Muscle of back (tissue), 11 donors: ENCODE measurements around the gene ATXN7L1. TPM values are rescaled to one million over a fixed set of nuclear protein-coding genes. Genes with fewer than 3 reads are reported as not detected.

Experiments used
- DNase-seq, 3 donors: peaks; one replicate each; pipeline versions ENCODE4 v3.0.0 to v3.0.0-alpha.2; 2013
- polyA plus RNA-seq, 10 donors: library from polyadenylated mRNA; unstranded; fragments of 120-200 nt; gene quantifications; one replicate each; pipeline ENCODE4 v1.2.1, GENCODE V29; 2013; ENCODE audit not compliant: insufficient read length in 10 of 10

Gene ATXN7L1
- polyA plus RNA-seq, 10 donors = 5.1 to 9.1 (median 6.0) TPM

DNA sequence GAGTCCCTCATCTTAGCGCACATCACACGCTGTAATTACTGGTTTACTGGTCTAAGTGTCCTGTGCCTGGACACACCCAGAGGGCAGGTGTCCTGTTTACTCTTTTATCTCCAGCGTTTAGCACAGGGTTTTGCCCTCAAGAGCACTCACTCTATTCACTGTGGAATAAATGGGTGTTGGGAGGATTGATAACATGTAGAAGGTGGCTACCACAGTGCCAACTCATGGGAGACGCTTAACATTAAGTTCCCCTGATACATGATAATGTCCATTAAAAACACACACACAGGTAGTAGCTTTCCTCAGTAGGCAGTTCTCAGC lies 199.0 kb downstream of the ATXN7L1 start:
- no peak for DNase-seq

DNA sequence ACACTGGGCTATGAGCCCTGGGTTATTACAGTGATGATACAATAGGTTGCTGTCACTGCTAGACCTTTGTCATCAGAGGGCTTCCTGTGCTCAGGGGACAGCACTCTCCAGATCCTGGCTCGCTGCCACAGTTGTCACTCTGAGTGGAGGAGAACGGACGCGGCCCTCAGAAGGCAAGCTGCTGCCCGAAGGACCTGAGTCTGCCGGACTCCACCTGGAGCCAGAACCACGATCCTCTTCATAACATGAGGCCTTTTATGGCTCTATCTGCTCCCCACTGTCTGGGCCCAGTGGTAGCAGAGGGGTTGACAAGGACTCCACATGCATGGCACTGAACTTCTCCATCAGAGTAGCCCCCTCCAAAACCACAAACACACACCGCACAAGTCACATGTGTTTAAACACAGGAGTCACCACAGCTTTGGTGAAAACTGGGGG lies 200.4 kb downstream of the ATXN7L1 start:
- no peak for DNase-seq

DNA sequence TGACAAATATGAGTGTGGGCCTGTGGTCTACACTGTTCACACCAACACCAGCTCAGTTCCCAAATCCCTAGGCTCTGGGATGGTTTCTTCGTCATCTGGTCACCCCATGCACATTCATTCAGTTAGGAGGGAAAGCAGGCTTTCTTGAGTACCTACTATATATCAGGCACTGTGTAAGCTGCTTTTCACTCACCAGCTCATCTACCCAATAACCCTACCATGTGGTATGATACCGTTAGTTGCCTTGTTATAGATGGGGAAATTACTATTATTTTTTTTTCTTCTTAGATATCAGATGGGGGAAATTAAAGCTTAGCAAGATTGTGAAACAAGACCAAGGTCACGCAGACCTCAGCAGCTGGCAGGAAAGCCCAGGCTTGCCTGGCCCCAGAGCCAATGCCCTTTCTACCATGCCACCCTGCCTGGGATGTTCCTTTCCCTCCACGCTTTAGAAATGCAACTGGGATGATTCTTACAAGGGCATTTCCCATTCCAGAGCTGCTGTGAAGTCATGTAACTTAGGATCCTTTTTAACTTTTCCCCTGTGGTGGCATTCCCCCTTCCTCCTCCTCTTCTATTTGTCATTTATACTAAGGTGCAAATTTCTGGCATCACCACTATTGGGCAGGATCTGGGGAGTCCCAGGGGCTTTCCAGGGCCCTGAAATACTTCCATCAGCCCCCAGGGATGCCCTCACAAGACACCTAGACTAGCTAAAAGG lies 202.0 kb downstream of the ATXN7L1 start:
- DNase-seq = no peak

DNA sequence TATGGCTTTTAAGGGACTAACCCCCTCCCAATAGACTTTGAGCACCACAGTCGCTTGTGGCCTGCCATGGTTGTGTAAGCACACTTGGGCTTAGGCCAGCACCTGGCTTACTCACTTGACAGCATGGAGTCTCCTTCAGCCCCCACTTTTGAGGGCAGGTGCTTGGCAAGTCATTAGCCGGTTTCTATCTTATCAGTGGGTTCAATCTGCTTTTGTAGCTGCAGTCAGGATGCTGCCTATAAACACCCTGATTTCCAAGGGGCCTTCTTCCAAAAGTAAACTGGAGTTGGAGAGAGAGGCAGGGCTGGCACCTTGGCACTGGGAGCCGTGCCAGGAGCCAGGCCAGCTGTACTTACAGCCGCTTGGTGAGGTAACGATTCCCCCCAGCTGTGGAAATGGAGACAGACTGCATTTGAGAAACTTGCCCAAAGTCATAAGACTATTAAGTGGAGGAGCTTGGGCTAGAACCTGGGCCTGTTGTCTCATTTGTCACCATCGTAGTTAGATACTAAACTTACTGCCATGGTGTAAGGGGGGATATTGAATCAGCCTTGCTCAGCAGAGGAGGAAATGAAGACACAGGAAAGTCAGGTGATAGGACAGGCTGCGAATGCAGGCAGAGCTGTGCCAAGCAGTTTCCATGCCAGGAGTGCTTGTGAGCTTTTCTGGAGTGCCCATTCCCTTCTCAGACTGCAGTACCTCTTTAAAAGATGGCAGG lies 202.9 kb downstream of the ATXN7L1 start:
- no peak for DNase-seq

DNA sequence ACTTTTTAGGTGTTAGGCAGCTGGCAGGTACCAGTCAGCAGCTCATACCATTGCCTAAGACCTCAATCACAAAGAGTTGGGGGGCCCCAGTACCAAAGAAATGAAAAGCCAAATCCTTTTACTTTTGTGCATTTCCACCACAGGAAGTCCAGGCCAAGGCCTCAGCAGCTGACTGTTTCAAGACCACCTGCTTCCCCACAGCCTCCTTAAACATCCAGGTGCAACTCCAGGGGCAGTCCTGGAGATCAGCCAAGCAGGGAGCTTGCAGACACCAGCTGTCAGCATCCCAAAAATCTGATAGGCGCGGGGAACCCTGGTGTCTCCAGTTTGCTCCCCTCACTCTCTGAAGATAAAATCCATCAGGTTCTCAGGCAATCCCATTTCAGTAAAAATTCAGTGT lies 203.6 kb downstream of the ATXN7L1 start:
- DNase-seq = no peak

DNA sequence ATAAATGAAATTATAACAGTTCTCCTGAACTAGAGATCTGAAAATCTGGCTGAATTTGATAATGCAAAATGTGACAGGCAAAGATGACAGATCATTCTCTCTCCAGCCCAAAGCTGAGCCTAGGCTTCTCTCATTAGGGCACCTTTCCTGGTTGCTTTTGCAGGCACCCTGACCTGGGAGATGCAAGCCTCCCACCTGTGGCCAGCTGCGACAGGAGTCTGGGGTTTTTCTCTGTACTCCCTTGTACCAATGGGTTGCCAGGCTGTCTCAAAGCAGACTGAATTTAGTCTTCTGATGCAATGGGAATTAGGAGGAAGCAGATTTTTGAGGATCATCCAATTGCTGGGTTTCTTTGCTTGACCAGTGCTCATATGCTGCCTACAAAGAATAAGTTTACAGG lies 210.1 kb downstream of the ATXN7L1 start:
- DNase-seq = no peak

DNA sequence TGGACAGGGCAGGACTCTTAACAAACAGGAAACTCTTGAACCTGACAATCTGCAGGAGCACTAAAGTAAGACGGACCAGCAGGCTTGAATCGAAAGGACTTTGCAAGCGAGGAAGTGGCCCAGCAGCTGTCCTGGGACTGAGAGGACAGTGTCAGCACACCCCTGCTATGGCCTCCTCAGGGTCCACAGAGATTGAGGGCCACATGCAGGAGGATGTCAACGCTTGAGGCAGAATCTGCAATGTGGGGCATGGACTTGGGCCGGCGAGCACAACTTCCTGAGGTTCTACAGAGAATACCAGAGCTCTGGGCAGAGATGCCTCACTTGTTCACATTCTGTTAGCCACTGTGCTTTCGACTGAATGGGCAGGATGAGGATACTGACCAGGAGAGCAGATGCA lies 210.7 kb downstream of the ATXN7L1 start:
- no peak for DNase-seq

DNA sequence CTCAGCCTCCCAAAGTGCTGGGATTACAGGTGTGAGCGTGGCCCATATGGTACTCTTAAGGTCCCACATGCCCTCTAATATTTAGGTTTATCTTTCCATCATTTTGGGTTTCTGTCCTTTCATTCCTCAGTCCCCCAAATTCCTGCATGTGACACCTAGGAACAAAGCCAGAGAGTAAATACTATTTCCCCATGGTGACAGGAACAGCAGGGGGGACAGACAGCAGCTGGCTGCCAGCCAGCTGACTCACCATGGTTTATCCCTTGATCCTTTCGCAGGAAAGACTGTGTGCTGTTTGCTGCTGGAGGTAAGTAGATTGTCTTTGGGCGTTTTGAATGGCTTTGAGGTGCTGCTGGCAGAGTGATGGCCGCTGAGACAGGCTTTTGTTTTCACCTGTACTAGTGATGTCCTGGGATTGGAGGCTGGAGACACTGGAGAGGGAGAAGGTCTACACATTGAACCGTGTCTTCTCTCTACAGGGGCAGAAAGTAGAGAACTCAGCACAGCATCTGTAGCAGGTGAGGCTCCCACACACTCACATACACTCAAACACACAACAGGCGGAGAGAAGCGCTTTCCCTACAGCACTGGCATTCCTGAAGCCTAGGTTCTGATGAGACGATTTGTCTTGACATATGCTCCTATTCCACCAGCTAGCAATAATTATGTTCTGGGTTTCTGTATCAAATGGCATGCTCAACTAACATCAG lies 211.4 kb downstream of the ATXN7L1 start:
- no peak for DNase-seq

DNA sequence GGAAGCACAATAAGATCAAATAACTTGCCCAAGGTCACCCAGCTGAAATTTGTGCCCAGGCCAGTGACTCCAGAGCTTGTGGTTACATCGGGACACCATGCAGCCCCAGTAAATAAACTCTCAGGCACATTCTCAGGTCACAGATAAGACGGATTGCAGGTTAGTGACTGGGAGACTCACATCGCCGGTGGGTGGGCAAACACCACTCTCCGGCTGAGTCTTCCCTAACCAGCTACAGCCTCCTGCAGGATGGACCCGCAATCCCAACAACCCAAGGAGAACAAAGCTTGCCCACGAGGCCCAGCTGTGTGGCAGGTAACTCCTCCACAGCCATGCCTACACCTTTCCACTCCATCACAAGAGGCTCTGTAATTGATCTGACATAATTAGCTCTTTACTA lies 213.4 kb downstream of the ATXN7L1 start:
- DNase-seq = no peak

DNA sequence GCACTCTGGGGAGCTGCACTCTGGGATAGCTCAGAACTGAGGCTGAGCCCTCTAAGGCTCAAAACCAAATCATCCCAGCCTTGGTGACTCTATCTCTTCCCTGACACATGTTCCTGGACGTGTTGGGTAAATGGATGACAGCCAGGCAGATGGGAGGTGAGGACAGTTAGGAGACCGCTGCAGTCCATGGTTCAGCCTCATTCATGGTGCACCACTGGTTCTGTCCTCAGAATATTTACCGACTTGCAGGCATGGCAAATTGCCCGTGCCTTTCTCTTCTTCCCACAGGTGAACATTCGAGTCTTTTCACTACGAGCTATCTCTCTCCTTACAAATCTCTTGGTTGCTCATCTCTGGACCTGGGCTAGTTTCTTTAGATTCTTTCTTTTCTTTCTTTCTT lies 214.8 kb downstream of the ATXN7L1 start:
- no peak for DNase-seq

DNA sequence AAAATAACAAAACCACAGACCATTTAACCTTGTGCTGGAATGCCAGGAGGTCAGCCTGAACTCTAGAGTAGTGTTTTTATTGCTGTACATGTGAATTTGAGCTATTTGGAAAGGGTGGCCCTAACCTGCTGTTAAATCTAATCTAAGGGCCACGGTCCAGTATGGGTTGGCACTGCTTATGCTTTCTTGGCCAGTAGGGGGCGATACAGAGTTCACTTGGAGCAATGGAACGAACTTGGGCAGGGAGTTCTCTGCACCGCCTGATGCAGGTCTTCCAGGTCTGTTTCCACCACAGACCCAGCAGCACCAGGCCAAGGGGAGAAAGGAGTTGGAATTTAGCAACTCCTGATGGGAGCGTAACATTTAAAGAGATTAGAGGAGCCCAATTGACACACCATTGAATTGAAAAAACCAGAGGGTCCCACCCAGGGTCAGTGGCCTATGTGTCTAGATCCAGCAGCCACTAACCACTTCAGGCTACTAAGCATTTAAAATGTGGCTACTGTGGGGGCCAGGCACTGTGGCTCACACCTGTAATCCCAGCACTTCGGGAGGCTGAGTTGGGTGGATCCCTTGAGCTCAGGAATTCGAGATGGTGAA lies 219.4 kb downstream of the ATXN7L1 start:
- no peak for DNase-seq

DNA sequence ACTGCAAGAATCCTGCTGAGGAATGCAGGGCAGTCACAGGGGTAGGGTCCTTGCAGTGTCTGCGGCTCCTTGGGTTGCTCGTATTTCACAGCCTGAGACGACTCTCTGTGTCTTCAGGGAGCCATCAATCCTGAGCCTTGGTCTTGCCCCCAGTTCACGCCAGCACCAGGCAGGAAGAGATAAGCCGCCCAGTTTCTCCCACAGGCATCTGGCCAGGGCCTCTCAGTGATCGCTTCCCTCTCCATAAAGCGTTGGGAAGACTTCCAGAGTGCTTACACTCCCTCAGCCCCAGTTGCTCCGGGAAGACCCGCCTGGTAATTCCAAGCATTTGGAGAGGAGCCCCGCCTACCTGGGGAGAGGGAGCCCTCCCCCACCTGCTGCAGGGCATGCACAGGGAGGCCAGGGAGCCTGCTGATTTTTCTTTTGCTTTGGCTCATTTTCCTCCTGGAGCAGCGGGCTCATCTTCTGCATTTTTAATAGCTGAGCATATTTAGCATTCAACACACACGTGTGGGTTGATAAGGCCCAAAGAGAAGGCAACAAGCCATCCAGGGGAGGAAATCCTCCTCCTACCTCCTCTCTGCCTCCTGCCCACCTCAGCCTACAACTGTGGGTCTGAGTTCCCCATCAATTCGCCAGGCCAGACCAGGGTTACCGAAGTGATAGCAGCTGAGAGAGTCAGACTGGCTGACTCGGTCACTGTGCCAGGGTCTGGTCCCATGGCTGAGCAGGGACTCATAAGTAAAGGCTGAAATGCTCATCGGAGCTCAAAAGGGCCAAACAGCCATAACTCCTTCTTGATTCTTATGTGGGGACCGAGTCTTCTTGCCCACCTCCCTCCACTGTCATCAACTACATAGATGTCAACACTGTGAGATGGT lies 220.7 kb downstream of the ATXN7L1 start:
- DNase-seq = peak; percentile 40 to 73 (median 50)

DNA sequence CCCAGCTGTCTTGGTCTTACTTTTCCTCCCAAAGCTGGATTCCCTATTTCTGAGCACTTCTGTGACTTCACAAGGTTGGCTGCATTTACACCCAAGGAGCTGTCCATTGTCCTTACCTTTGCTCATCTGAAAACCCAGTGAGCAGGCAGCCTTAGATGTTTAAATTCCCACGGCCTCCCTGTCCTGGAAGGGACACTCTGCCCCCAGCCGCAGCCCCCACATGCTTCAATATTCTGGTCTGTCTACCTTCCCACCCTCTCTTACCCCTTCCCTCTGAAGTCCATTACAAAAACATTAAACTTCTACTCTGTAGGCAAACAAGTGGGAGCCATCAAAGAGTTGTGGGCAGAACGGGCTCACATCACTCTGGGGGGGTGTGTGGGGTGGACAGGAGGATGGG lies 221.3 kb downstream of the ATXN7L1 start:
- peak in 2 of 3 donors; percentile 30 to 58 for DNase-seq

DNA sequence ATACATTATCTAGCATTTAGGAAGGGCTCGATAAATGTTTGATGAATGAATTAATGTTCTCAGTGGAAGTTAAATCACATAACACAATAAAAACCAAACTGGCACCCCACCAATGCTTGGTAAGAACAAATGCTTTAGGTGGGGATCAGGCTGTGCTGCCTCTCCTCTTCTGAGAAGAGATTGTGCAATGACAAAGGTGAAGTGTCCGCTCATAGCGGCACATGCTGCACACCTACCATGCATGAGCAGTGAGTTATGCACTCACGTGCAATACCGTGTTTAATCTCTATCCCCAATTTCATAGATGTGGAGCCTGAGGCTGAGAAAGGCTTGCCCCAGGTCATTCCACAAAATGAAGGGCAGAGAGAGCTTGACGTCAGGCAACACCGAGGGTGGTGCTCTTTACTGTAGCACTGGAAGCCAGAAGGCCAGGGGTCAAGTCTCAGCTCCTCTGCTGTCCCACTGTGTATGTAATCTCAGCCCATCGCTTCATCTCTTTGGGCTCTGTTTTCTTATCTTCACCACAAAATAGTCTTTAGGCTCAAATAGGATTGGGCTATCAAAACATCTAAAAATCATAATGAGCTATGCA lies 222.2 kb downstream of the ATXN7L1 start:
- DNase-seq = no peak

DNA sequence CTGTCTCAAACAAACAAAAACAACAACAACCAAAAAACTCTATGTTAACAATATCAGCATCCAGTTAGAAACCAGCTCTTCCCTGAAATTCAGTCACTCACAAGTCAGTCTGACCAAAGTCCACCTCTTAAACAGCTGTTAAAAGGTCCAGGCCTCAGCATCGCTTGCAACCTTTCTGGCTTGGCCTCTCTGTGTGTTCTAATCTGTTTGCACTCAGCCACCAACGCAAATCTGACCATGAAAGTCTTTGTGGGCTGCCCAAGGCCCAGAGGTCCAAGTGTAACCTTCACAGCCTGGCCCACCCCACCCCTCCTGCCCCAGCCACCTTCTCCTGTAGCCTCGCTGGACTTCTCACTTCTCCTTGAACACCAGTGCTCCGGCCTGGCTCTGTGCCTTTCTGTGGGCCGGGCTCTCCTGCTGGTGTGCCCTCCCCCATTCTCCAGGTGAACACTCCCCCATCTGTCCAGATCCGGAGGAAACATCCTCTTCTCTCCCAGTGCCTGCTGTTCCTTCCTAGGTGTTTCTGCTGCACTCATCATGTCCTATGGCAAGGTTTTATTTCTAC lies 222.9 kb downstream of the ATXN7L1 start:
- no peak for DNase-seq

DNA sequence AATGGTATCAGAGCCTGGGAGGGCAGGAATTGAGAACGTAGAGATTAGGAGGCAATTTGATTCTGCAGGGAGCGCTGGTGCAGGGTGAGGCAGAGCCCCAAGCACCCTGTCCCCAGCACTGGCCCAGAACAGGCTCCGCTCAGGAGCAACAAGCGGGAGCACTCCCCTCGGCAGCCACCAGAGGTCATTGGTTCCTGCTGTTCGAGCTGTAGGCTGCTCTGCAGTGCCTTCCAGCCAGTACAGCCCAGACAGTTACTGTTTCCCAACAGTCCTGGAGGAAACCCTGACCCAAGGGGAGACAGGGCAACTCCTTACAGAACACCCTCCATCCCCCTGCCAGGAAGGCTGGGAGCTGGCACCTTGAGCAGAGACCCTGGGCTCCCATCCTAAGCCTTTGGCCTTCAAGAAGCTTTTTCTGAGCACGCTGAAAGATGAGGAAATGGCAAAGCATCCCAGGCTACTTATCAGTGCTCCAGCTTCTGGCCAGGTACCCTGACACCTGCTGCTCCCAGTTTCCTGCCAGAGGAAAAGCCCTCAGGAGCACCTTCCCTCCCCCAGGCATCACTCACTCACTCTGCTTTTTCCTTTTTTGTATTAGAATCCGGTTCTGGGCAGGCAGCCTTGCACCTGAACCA lies 223.9 kb downstream of the ATXN7L1 start:
- DNase-seq = peak; percentile 49 to 83 (median 62)

DNA sequence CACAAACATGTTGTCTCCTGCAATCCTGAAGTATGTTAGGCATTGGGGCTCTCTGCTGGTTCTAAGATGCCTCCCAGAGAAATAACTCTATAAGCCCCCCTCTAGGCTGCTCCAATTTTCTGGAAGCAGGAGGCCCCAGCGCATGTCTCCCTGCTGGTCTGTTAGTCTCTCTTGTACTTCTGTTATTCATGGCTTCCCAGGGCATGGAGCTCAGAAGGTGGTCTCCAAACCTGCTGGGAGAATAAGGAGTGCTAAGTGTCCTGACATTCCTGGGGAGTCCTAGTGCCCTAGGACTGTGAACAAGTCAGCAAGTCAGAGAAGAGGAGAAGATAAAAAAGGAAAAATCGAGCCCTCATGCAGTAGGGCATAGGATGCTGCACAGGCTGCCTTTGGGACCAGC lies 224.6 kb downstream of the ATXN7L1 start:
- no peak for DNase-seq

DNA sequence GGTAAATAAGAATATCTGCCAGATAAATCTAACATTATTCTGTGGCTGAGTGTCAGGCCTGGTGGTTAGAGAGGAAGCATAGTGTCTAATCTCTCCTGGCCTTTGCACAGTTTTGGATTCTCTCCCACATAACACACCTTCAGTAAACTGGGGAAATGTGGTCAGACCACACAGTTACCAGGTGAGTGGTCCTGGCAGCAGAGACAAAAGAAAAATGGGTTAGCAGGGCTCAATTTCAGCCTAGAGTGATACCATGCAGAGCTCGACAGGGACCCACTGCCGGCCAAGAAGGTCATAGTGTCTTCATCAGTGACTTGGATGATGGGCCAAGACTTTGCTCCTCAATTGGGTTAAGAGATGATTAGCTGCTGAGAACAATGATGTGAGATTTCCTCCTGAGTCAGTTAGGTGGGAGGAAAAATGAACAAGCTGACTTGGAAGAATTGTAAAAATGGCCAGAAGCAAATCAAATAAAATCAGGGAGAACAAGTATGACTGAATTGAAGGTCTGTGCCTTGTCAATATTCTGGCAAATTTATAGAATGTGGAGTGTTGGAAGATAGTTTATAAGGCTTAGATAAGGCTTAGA lies 225.9 kb downstream of the ATXN7L1 start:
- no peak for DNase-seq

DNA sequence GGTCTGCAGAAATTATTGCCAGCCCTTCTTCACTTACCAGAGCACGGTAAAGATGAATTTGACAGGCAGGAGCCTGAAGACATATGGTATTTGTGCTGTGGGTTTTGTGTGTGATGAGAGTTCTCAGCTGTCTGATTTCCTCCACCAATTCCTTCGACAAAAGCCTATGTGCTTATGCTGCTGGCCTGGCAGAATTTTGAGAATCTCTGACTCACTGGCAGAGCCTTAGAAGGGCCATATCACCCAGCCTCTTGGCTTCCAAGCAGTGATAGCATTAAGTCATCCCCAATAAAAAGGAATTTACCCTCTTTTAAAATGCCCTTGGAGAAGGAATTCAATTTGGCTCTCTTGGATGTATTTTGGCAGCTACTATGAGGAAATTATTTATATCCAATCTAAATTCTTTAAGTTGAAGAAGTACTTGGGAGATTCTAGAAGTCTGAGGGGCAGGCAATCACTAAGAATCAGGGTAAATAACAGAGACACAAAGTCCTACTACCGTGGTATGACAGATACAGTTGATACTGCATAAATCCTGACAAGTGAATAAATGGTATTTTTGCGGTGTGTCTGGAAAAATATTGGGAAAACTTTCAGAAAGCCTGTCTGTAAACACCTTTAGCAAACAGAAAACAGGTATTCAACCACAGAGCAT lies 226.5 kb downstream of the ATXN7L1 start:
- DNase-seq = peak in 1 of 3 donors; percentile 22
